Neutrophil (primary cell): Measurements from ENCODE around the gene TMEM114.
"Not testable (repeated sequence)": the region's sequence is repeated elsewhere in the genome, so short reads cannot be mapped to it uniquely, and the experiment has no call there.

ENCODE experiments used
- H3K27ac ChIP-seq: fragments of 200-600 bp; sonication (generic); 2 replicates; pipeline ENCODE4 v1.5.1; 2016; ENCODE audit warnings: mild to moderate bottlenecking, moderate library complexity
- H3K27me3 ChIP-seq: fragments of 200-600 bp; sonication (generic); 2 replicates; pipeline ENCODE4 v1.6.0; 2016; ENCODE audit warnings: mild to moderate bottlenecking
- H3K36me3 ChIP-seq: fragments of 200-600 bp; sonication (generic); 2 replicates; pipeline ENCODE4 v1.5.1; 2017
- H3K4me1 ChIP-seq, 2 experiments: fragments of 200-600 bp in 1 of 2; sonication (generic) in 1 of 2; 1 replicate in 1 of 2; 2 replicates in 1 of 2; pipeline versions ENCODE4 v1.5.1 to v1.6.1; 2013 to 2016; ENCODE audit warnings: low read depth in 1 of 2, low read length in 1 of 2, mild to moderate bottlenecking in 1 of 2, moderate library complexity in 1 of 2; ENCODE audit not compliant: control insufficient read depth in 1 of 2, insufficient read depth in 1 of 2
- H3K4me3 ChIP-seq, 2 experiments: fragments of 200-600 bp in 1 of 2; sonication (generic) in 1 of 2; 1 replicate in 1 of 2; 2 replicates in 1 of 2; pipeline ENCODE4 v1.5.1; 2013 to 2016; ENCODE audit warnings: low read depth in 1 of 2, low read length in 1 of 2, mild to moderate bottlenecking in 1 of 2, moderate library complexity in 1 of 2
- H3K9me3 ChIP-seq: fragments of 200-600 bp; sonication (generic); 2 replicates; pipeline ENCODE4 v1.5.1; 2016
- TF ChIP-seq, protein P1 (sequence below): fragments of 200-600 bp; sonication (generic); IDR thresholded peaks from 2 replicates; pipeline ENCODE4 v1.5.1; 2016; ENCODE audit warnings: antibody characterized with exemption

Gene TMEM114

GRCh38 chr16:8568231-8568617, 22.1 kb downstream of the TMEM114 start:
- H3K4me1 ChIP-seq: peaks cover 2 to 6% of the 10 kb centered on the region in 2 experiments
- no peaks in the 10 kb centered on the region for H3K9me3 ChIP-seq
- no peak overlapping the region for H3K27ac ChIP-seq
- TF ChIP-seq, protein P1, sequence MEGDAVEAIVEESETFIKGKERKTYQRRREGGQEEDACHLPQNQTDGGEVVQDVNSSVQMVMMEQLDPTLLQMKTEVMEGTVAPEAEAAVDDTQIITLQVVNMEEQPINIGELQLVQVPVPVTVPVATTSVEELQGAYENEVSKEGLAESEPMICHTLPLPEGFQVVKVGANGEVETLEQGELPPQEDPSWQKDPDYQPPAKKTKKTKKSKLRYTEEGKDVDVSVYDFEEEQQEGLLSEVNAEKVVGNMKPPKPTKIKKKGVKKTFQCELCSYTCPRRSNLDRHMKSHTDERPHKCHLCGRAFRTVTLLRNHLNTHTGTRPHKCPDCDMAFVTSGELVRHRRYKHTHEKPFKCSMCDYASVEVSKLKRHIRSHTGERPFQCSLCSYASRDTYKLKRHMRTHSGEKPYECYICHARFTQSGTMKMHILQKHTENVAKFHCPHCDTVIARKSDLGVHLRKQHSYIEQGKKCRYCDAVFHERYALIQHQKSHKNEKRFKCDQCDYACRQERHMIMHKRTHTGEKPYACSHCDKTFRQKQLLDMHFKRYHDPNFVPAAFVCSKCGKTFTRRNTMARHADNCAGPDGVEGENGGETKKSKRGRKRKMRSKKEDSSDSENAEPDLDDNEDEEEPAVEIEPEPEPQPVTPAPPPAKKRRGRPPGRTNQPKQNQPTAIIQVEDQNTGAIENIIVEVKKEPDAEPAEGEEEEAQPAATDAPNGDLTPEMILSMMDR: no peak
- H3K27me3 ChIP-seq: peaks cover 57% of the 10 kb centered on the region
- no peaks in the 10 kb centered on the region for H3K36me3 ChIP-seq
- H3K4me3 ChIP-seq: no peak overlapping the region

DNA sequence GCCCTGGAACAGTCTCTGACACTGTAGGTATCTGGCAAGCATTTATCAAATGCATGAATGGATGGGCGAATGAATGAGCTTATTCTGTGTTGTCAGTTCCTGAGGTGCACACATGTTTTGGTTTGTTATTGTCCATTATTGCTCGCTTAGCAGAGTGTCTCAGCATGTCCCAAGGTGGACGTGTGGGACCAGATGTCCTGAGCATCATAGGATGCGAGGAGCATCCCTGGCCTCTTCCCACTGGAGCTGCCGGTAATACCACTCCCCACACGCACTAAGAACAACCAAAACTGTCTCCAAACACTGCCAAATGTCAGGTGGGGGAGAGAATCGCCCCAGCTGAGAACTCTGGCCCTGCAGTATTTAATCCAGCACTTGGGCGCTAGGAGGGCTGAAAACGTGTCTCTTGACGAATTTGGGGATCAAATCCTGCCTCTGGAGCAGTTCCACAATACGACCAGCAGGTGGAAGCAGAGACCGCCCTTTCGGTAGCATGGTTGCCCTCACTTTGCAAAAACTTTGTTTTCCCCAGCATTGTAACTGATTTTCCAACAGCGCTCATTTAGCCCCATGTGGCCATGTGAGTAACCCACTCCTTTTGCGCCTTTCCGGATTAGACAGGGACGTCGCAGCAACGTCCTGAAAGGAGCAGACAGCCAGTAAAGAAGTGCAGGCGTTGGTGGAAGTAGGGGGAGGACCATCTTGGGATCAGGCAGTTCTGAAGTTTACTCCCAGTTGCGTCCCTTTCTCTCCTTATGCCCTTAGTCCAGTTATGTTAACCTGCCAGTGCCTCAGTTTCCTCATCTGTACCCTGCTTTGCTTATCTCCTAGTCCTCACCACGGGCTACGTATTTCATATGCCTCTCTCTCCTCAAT, 22.7 kb downstream of the TMEM114 start:
- H3K27ac ChIP-seq: no peak overlapping the region
- H3K27me3 ChIP-seq: peaks cover 51% of the 10 kb centered on the region
- no peak overlapping the region for H3K4me3 ChIP-seq
- TF ChIP-seq, protein P1: peak; percentile 97
- H3K9me3 ChIP-seq: no peaks in the 10 kb centered on the region
- no peaks in the 10 kb centered on the region for H3K36me3 ChIP-seq
- peaks cover 2 to 6% of the 10 kb centered on the region in 2 experiments for H3K4me1 ChIP-seq

DNA sequence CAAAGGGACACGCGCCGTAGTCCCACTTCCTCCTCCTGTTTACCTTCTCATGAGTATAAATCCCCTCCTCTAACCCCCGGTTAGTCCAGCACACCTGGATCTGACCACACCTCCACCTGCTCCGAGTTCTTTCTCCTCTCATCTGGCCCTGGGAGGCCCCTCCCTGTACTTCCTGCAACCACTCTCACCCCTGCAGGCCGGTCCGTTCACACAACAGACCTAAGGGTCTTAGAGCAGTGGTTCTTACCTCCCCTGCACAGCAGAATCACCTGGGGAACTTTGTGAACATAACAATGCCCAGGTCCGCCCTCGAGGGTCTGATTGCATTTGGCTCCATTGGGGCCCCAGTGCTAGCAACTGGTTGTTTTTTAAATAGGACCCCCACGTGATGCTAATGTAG, 24.8 kb downstream of the TMEM114 start:
- no peaks in the 10 kb centered on the region for H3K9me3 ChIP-seq
- TF ChIP-seq, protein P1: no peak

GRCh38 chr16:8564934-8565345, 25.4 kb downstream of the TMEM114 start:
- Histone ChIP-seq H3K27ac (no peak overlapping the region), H3K27me3 (peaks cover 24% of the 10 kb centered on the region), H3K9me3 (no peaks in the 10 kb centered on the region), H3K4me1 (peaks cover 2 to 6% of the 10 kb centered on the region in 2 experiments), H3K4me3 (no peak overlapping the region), H3K36me3 (no peaks in the 10 kb centered on the region)
- TF ChIP-seq, protein P1: no peak

More for the DNA sequence above, 24.8 kb downstream of the TMEM114 start:
- peaks cover 30% of the 10 kb centered on the region for H3K27me3 ChIP-seq
- no peaks in the 10 kb centered on the region for H3K36me3 ChIP-seq
- no peak overlapping the region for H3K27ac ChIP-seq
- peaks cover 2 to 6% of the 10 kb centered on the region in 2 experiments for H3K4me1 ChIP-seq
- H3K4me3 ChIP-seq: no peak overlapping the region

GRCh38 chr16:8563944-8564540, 26.3 kb downstream of the TMEM114 start:
- not testable (repeated sequence) for H3K4me1 ChIP-seq, H3K36me3 ChIP-seq, H3K4me3 ChIP-seq, H3K9me3 ChIP-seq, H3K27ac ChIP-seq
- H3K27me3 ChIP-seq: peaks cover 19% of the 10 kb centered on the region

DNA sequence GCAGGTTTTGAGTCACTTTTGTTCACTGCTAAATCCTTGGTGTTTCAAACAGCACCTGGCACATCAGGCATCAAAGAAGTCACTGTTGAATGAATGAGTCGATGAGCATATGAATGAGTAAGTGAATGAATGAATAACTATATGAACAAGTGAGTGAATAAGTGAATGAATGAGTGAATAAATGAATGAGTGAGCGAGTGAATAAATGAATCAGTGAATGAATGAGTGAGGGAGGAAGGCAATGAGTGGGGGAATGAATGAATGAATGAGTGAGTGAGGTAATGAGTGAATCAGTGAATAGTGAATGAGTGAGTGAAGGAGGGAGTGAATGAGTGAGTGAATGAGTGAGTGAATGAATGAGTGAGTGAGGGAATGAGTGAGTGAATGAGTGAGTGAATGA, 28.8 kb downstream of the TMEM114 start:
- TF ChIP-seq, protein P1: no peak
- Histone ChIP-seq H3K27me3 (peaks cover 14% of the 10 kb centered on the region), H3K4me1 (no peaks in the 10 kb centered on the region), H3K4me3 (no peak overlapping the region), H3K27ac (no peak overlapping the region), H3K36me3 (no peaks in the 10 kb centered on the region), H3K9me3 (no peaks in the 10 kb centered on the region)
